ENCODE results near the gene SLC19A2. TPM values are rescaled to one million over a fixed set of nuclear protein-coding genes. Genes with fewer than 3 reads are reported as not detected.

SLC19A2 gene
- total and polyA plus RNA-seq, 2 of the 13 experiments (the other 11 are each of a cell fraction or from before 2014, with no cell fraction given), result 30.4 to 56.0 TPM

DNA sequence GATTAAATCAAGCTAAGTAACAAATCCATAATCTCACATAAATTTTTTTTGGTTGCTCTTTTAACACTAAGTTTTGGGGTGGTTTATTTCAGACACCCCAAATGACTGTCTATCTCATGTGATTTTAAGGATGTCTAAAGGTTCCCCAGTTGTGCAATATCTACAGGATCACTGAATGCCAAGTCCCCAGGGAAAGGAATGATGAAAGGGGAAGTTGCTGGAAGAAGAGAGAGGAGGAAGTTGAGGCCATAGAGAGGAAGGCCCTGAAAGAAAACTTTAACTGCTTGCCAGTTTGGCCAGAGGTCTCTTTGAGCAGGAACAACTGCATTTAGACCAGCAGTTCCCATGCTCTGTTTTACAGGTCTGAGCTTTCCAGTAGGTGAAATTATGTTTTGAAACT, 27.5 kb upstream of the SLC19A2 start:
- TF ChIP-seq ZNF720 (CRISPR knock-in tag; IDR thresholded peaks at IDR 0.05) (no peak), ARHGAP35 (CRISPR knock-in tag; IDR thresholded peaks at IDR 0.05; ENCODE audit: borderline replicate concordance) (no peak), CEBPB (IDR thresholded peaks at IDR 0.05; ENCODE audit: borderline replicate concordance, low read depth, low read length) (peak; percentile 46), ZNF362 (CRISPR knock-in tag; IDR thresholded peaks at IDR 0.05; ENCODE audit: borderline replicate concordance) (no peak), AKAP8 (CRISPR knock-in tag; IDR thresholded peaks at IDR 0.05) (no peak), ZNF550 (CRISPR knock-in tag; IDR thresholded peaks at IDR 0.05; ENCODE audit: borderline replicate concordance) (no peak), ERF (CRISPR knock-in tag; IDR thresholded peaks at IDR 0.05) (no peak), ZNF569 (CRISPR knock-in tag; IDR thresholded peaks at IDR 0.05; ENCODE audit: borderline replicate concordance) (no peak), SMARCC2 (IDR thresholded peaks at IDR 0.05) (no peak)
- BruUV-seq (replicated peaks), result no TSS peak
- peaks cover 30% of the 10 kb centered on the region for H3K4me1 ChIP-seq (ENCODE audit: insufficient read depth, low read length)

More for the DNA sequence above, 27.5 kb upstream of the SLC19A2 start:
- no peak for ATAC-seq
- Histone ChIP-seq H2AFZ (ENCODE audit: low read length) (no peak overlapping the region), H3K4me3 (replicated peaks in 1 of 3; ENCODE audit: insufficient read depth in 1 of 3, low read depth in 2 of 3, low read length in 3 of 3) (no peak overlapping the region), H3K27ac (ENCODE audit: extremely low read length, insufficient read depth, low read length) (no peak overlapping the region), H4K20me1 (ENCODE audit: insufficient read depth, low read length) (no peaks in the 10 kb centered on the region), H3K9me3 (ENCODE audit: low read length) (no peaks in the 10 kb centered on the region), H3K79me2 (ENCODE audit: insufficient read depth, low read length) (no peaks in the 10 kb centered on the region), H3K27me3 (ENCODE audit: control insufficient read depth in 1 of 2, insufficient read depth in 2 of 2, low read length in 2 of 2) (no peaks in the 10 kb centered on the region), H3K36me3 (replicated peaks in 1 of 2; ENCODE audit: control insufficient read depth in 1 of 2, insufficient read depth in 2 of 2, low read length in 2 of 2) (peaks cover 14 to 48% of the 10 kb centered on the region in 2 experiments), H3K4me2 (ENCODE audit: low read depth, low read length) (no peak overlapping the region), H3K9ac (ENCODE audit: insufficient read depth, low read depth, low read length) (no peak overlapping the region)
- no peak for DNase-seq (ENCODE audit: low spot score)
- ChIA-PET POLR2A (no interaction called here), CTCF (ENCODE audit: low intra/inter-chr PET ratio, low total read pairs) (no interaction called here)
- FAIRE-seq, result no peak
- intact Hi-C loops (cut with micrococcal nuclease; ENCODE audit: unreplicated experiment), result no loop called here
- in situ Hi-C loops (cut with HindIII; ENCODE audit: extremely low pct_ligation_motif_present, low pct_unique_long_range_greater_than_20kb), result no loop called here

Measured in HepG2 (cell line).